ENCODE measurements around the gene VAMP4.

VAMP4 gene

GRCh38 chr1:171654942-171655745, 86.7 kb downstream of the VAMP4 start:
- CTCF ChIA-PET: interaction anchor here (0.6 to 4.9 kb wide), 11 partner anchors 10 to 330 kb away, joined by 3 to 33 read pairs (median 4); no protein-coding TSS in a partner anchor
- no peaks in the 10 kb centered on the region for H3K36me3 ChIP-seq (ENCODE audit: control insufficient read depth in 2 of 2, insufficient read depth in 1 of 2, low read length in 2 of 2)
- POLR2A ChIA-PET: no interaction called here
- no peak overlapping the region for H3K27ac ChIP-seq (ENCODE audit: extremely low read depth, low read depth, low read length)
- no peaks in the 10 kb centered on the region for H3K9me3 ChIP-seq (ENCODE audit: control insufficient read depth, insufficient read depth, low read depth, low read length)
- H3K4me3 ChIP-seq (ENCODE audit: low read depth, low read length): no peak overlapping the region
- no peaks in the 10 kb centered on the region for H3K4me1 ChIP-seq (ENCODE audit: control insufficient read depth, insufficient read depth, low read length)
- TF ChIP-seq MYNN (tag by site-specific recombination; IDR thresholded peaks at IDR 0.05; ENCODE audit: borderline replicate concordance) (no peak), ZFP3 (tag by site-specific recombination; IDR thresholded peaks at IDR 0.05; ENCODE audit: low read depth) (no peak), ZNF76 (tag by site-specific recombination; IDR thresholded peaks at IDR 0.05; ENCODE audit: borderline replicate concordance, low read depth) (no peak), YY1 (tag by site-specific recombination; IDR thresholded peaks at IDR 0.05) (no peak), ZNF548 (tag by site-specific recombination; IDR thresholded peaks at IDR 0.05) (no peak), ZNF514 (tag by site-specific recombination; IDR thresholded peaks at IDR 0.05) (no peak), ZNF274 (IDR thresholded peaks at IDR 0.05; ENCODE audit: low read length) (no peak), ZNF274 (tag by site-specific recombination; IDR thresholded peaks at IDR 0.05; ENCODE audit: borderline replicate concordance) (no peak), ZNF10 (tag by site-specific recombination; IDR thresholded peaks at IDR 0.05) (no peak), ZNF169 (tag by site-specific recombination; IDR thresholded peaks at IDR 0.05) (no peak), ZBTB20 (tag by site-specific recombination; IDR thresholded peaks at IDR 0.05) (no peak), ZFP69B (tag by site-specific recombination; IDR thresholded peaks at IDR 0.05) (no peak), PRDM1 (tag by site-specific recombination; IDR thresholded peaks at IDR 0.05) (peak; percentile 26; the same call in 1 of the 2 replicates), ZNF416 (tag by site-specific recombination; IDR thresholded peaks at IDR 0.05) (no peak), ZNF654 (tag by site-specific recombination; IDR thresholded peaks at IDR 0.05; ENCODE audit: low read depth) (peak; percentile 36), ZNF701 (tag by site-specific recombination; IDR thresholded peaks at IDR 0.05) (no peak), ZNF280C (tag by site-specific recombination; IDR thresholded peaks at IDR 0.05) (no peak), ZNF280D (tag by site-specific recombination; IDR thresholded peaks at IDR 0.05) (no peak), PRDM10 (tag by site-specific recombination; IDR thresholded peaks at IDR 0.05) (no peak), ZNF704 (tag by site-specific recombination; IDR thresholded peaks at IDR 0.05) (no peak), YY2 (tag by site-specific recombination; IDR thresholded peaks at IDR 0.05) (no peak), HOXC10 (CRISPR knock-in tag; IDR thresholded peaks at IDR 0.05) (no peak), ZSCAN23 (tag by site-specific recombination; IDR thresholded peaks at IDR 0.05) (no peak), CTCF (tag by site-specific recombination; IDR thresholded peaks at IDR 0.05) (peak; percentile 41; the same call in 1 of the 2 replicates), BCL6B (tag by site-specific recombination; IDR thresholded peaks at IDR 0.05) (no peak)
